NCI-H524 (cell line): ENCODE data around the gene CLOCK.
A peak's percentile ranks its signal among the peaks of the same experiment; 100 is the strongest.
"Not testable (repeated sequence)": the region's sequence is repeated elsewhere in the genome, so short reads cannot be mapped to it uniquely, and the experiment has no call there.

Experiments
- DNase-seq, 2 experiments: peaks; one replicate each; lab custom pipeline; 2025; lab: John Stamatoyannopoulos, UW

The CLOCK gene

GRCh38 chr4:55546756-55547465 is at the start of gene CLOCK:
CLOCK (minus strand) TSS chr4:55546909; CDS start chr4:55482785, 64,124 bp downstream.
- DNase-seq: peak; percentile 82 to 86

GRCh38 chr4:55592014-55592413 is 45.3 kb upstream of the CLOCK start, which contains the start of gene PDCL2:
PDCL2 (minus strand) TSS chr4:55592245; CDS start chr4:55592109, 136 bp downstream.
- no peak for DNase-seq

GRCh38 chr4:55588160-55588559 is 41.5 kb upstream of the CLOCK start:
- no peak for DNase-seq

- DNase-seq: not testable (repeated sequence)
Measured at GRCh38 chr4:55582773-55583172, 36.1 kb upstream of the CLOCK start.

GRCh38 chr4:55578341-55579010 is 31.8 kb upstream of the CLOCK start:
- DNase-seq: no peak

GRCh38 chr4:55575513-55575912 is 28.8 kb upstream of the CLOCK start:
- DNase-seq: no peak

GRCh38 chr4:55574252-55574651 is 27.5 kb upstream of the CLOCK start:
- no peak for DNase-seq

- no peak for DNase-seq
Measured at GRCh38 chr4:55571806-55572205, 25.1 kb upstream of the CLOCK start.

- DNase-seq: no peak
Measured at GRCh38 chr4:55568905-55569504, 22.3 kb upstream of the CLOCK start.

GRCh38 chr4:55561889-55562288 is 15.2 kb upstream of the CLOCK start:
- DNase-seq: no peak

GRCh38 chr4:55560096-55560495 is 13.4 kb upstream of the CLOCK start:
- no peak for DNase-seq

GRCh38 chr4:55554453-55555030 is 7.8 kb upstream of the CLOCK start:
- DNase-seq: peak in 1 of 2 experiments; percentile 7

- DNase-seq: peak; percentile 67 to 87
Measured at GRCh38 chr4:55553441-55554201, 6.9 kb upstream of the CLOCK start.

- not testable (repeated sequence) for DNase-seq
Measured at GRCh38 chr4:55551964-55552363, 5.3 kb upstream of the CLOCK start.

GRCh38 chr4:55549888-55550287 is 3.2 kb upstream of the CLOCK start:
- DNase-seq: no peak

- peak in 1 of 2 experiments; percentile 30 for DNase-seq
Measured at GRCh38 chr4:55547918-55548317, 1.2 kb upstream of the CLOCK start.

- DNase-seq: peak in 1 of 2 experiments; percentile 34
Measured at GRCh38 chr4:55547466-55547770, 709 bp upstream of the CLOCK start.

GRCh38 chr4:55546506-55546755 is 278 bp downstream of the CLOCK start:
- no peak for DNase-seq

- peak; percentile 43 to 76 for DNase-seq
Measured at GRCh38 chr4:55545641-55546505, 836 bp downstream of the CLOCK start.

GRCh38 chr4:55545151-55545550 is 1.6 kb downstream of the CLOCK start:
- peak in 1 of 2 experiments; percentile 72 for DNase-seq

- DNase-seq: peak in 1 of 2 experiments; percentile 31
Measured at GRCh38 chr4:55543858-55544257, 2.9 kb downstream of the CLOCK start.
